HG02840 (cell line): Measurements from ENCODE around the gene SNX1.
"Not testable (repeated sequence)": the region's sequence is repeated elsewhere in the genome, so short reads cannot be mapped to it uniquely, and the experiment has no call there.

Experiments used
- ATAC-seq: cut with Tn5 transposase; IDR thresholded peaks from one replicate; pipeline ENCODE4 v1.9.1; 2021; ENCODE audit warnings: mild to moderate bottlenecking, moderate library complexity, moderate number of reproducible peaks; ENCODE audit not compliant: unreplicated experiment, low FRiP score

SNX1 gene

DNA sequence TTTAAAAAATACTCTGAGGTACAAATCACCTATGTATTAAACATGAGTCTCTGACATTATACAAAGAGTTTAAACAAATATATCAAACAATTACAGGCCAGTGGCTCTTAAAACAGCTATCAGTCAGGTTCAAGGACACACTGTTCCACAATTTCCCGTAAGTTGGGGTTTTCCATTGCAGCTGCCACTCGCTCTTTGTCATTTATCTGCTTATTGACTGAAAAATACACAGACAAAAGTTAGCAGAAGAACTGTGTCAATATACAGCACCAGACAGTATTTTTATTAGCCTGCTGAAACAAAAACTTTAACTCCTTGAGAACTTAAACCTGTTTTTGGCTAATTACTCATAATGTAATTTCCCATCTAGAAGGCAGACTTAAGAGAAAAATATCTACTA, 23.0 kb upstream of the SNX1 start:
- no peak for ATAC-seq

DNA sequence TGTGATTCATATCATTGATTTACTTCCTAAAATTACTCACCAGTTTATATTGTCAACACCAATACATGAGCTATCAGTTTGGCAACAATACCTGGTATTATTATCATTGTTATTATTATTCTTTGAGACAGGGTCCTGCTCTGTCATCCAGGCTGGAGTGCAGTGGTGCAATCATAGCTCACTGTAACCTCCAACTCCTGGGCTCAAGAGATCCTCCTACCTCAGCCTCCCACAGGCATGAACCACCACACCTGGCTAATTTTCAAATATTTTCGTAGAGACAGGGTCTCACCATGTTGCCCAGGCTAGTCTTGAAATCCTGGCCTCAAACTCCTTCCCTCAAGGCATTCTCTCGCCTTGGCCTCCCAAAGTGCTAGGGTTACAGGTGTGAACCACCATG, 22.3 kb upstream of the SNX1 start:
- ATAC-seq = not testable (repeated sequence)

DNA sequence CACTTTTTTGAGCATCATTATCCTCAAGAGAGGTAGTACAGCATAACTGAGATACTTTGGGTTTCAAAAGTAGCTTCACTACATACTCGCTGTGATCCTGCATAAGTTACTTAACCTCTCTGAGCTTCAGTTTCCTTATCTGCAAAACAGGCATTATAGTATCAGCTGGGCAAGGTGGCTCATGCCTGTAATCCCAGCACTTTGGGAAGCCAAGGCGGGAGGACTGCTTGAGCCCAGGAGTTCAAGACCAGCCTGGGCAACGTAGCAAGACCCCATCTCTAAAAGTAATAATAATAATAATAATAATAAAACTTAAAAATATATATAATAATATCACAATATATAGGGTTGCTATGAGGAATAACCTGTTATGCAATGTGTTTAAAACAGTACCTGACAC, 13.0 kb upstream of the SNX1 start:
- no peak for ATAC-seq

- ATAC-seq = no peak
Observed at GRCh38 chr15:64089543-64090280, 6.1 kb upstream of the SNX1 start.

GRCh38 chr15:64090527-64090926, 5.3 kb upstream of the SNX1 start:
- no peak for ATAC-seq

- ATAC-seq = no peak
Observed at GRCh38 chr15:64092075-64092820, 3.5 kb upstream of the SNX1 start.

DNA sequence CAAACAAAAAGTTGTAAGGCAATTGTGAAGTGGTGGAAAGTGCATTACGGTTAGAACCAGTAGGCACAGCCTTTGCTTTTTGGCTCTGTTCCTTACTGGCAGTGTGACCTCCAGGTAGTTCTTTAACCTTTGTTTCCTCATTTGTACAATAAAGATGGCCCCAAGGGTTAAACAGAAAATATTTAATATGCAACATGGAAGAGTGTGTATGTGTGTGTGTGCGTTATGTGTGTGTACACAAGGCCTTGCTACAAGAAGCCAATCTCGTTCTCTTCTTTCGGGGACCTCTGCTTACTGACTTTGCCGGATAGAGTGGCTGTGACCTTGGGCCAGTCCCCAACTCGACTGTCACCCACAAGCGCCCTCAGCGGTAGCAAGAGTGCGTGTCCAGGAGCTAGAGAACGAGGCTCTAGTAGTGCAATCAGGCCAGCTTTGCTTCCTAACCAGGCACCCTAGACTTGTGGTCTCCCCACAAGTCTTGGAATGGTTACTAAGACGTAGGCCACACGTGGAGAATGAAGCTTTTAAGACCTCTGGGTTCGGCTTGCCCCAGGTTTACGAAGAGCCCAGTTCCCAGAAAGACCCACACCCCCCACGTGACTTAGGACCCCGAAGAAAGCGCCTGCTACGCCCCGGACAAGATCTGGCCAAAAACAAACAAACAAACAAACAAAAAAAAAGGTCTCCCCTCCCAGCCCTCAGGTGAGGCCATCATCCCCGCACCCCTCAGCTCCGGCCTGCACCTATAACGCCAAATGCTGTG, 2.7 kb upstream of the SNX1 start:
- ATAC-seq = peak; percentile 8

- peak; percentile 66 for ATAC-seq
Observed at GRCh38 chr15:64093627-64094417, 2.0 kb upstream of the SNX1 start, which contains the start of gene CIAO2A. TSS of gene CIAO2A (minus strand) at chr15:64093838. CDS start at chr15:64093768, 70 bp downstream.

DNA sequence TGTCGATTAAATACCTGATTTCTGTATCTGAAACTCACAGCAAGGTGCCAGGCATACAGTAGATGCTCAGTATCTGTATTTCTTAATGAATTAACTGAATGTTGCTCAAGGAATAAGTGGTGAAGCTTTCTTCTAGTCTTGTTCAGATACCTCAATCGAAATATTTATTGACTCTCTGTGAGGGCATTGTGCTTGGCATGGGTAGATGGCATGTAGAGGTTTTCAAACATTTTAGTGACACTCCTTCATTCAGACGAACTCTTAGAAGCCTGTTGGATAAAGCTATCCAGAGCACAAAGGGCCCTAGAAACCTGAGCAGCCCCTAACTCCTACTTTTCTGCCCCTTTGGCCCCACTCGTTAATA, 369 bp upstream of the SNX1 start:
- ATAC-seq = no peak

- ATAC-seq = no peak
Observed at GRCh38 chr15:64096668-64097384, 1.0 kb downstream of the SNX1 start.

DNA sequence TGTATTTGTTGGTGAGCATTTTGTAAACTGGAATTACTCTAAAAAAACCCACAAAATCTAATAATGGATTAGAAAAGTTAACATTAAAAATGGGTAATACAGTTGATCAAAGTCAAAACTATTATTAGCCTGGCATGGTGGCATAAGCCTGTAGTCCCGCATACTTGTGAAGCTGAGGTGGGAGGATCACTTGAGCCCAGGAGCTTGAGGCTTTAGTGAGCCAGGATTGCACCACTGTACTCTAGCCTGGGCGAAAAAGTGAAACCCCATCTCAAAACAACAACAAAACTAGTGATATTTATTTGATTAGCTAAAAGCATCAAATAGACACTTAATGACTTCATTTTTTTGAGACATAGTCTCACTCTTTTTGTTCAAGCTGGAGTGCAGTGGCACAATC, 3.6 kb downstream of the SNX1 start:
- ATAC-seq = no peak

DNA sequence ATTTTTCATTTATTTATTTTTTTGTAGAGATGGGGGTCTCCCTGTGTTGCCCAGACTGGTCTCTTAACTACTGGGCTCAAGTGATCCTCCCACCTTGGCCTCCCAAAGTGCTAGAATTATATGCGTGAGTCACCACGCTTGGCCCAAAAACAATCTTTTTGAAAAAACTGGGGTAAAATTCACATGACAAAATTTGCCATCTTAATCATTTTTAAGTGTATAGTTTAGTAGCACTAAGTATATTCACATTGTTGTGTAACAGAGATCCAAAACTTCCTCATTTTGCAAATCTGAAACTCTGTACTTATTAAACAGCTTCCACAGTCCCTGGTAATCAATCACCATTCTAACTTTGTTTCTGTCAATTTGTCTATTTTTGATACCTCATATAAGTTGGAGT, 5.2 kb downstream of the SNX1 start:
- no peak for ATAC-seq

DNA sequence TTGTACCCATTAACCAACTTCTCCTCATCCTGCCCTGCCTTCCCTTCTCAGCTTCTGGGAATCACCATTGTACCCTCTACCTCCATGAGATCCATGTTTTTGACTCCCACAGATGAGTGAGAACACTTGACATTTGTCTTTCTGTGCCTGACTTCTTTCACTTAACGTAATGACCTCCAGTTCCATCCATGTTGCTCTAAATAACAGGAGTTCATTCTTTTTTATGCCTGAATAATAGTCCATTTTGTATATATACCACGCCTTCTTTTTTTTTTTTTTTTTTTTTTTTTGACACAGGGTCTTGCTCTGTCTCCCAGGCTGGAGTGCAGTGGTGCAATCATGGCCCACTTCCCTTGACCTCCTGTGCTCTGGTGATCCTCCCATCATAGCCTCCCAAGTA, 6.7 kb downstream of the SNX1 start:
- ATAC-seq = no peak

GRCh38 chr15:64105113-64105704, 9.4 kb downstream of the SNX1 start:
- ATAC-seq = no peak

GRCh38 chr15:64107337-64107736, 11.6 kb downstream of the SNX1 start:
- ATAC-seq = no peak

GRCh38 chr15:64110108-64110701, 14.4 kb downstream of the SNX1 start:
- ATAC-seq = not testable (repeated sequence)

DNA sequence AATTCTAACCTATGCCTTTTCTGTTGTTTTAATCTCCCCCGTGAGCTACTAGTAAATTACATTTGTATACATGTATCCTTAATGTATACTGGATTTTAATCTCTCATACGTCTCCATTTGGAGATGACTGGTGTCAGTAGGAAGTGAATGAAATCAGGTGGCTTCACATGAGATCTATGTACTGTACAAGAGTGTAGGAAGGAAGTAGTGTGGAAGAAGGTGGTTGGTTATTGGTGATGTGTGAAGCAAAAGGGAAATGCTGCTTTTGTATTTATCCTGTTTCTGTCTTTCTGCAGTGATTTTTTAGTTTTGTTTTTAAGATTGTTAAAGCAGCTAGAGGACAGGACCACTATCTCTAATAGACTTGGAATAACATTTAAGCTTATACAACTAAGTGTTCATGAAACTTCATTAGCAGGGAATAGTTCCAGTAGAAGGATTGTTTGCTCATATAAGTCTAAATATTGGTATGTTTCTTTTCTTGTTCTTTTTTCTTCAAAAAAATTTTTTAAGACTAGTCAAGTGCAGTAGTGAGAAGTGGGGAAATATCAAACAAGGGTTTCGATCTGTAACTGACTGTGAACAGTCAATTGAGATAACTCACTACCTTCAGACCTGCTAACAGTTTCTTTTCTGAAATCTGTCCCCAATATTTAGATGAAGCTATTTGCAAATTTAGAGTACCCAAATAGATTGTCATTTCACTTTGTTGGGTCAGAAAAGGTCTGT, 15.3 kb downstream of the SNX1 start:
- ATAC-seq = no peak

DNA sequence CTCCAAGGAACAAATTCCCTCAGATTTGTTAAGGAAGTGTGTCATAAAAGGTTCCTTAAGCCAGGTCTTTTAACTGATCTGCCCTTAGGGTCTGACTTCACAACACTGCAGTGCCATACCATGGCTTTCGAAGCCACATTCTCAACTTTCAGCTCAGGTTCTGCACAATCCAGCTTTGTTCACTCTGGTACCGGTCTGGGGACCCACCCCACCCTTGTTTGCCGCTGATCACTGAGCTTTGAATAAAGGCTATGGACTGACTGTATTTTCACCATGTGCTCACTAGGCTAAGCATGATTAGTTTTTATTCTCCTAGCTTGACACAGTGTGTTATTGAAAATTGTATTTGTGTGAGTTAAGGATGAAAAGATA, 15.9 kb downstream of the SNX1 start:
- no peak for ATAC-seq
